Testis (tissue), 2 donors: ENCODE results near the gene FEM1C.

Source experiments
- CTCF ChIP-seq, 3 experiments: fragments of 450-650 bp in 2 of 3; fragments of 200-600 bp in 1 of 3; sonication (generic) in 1 of 3; IDR thresholded peaks; one replicate each; pipeline ENCODE4 v1.5.1; 2016 to 2019; ENCODE audit warnings: antibody characterized with exemption in 3 of 3, mild to moderate bottlenecking in 2 of 3, moderate library complexity in 1 of 3
- POLR2A ChIP-seq: fragments of 450-650 bp; IDR thresholded peaks from one replicate; pipeline ENCODE4 v1.6.1; 2017; ENCODE audit warnings: antibody characterized with exemption, mild to moderate bottlenecking, moderate library complexity

GRCh38 chr5:115577329-115577728 is 32.8 kb upstream of the FEM1C start:
- no peak for TF ChIP-seq CTCF (IDR thresholded peaks at IDR 0.05)
- no peak for TF ChIP-seq POLR2A
